Endothelial cell of umbilical vein (primary cell): ENCODE data around the gene KIAA1671. TPM values are rescaled to one million over a fixed set of nuclear protein-coding genes. Genes with fewer than 3 reads are reported as not detected.

Experiments used
- BruUV-seq: library from RNA; stranded (reverse); fragments of 400-500 nt; replicated peaks from 2 replicates; lab custom pipeline; 2021; lab: Mats Ljungman, UMichigan
- CTCF ChIA-PET: fragments of 300-600, 350-600 bp; sonication (Branson Sonifier 250); formaldehyde crosslinking; loops from one replicate; lab custom pipeline; 2021; ENCODE audit warnings: antibody characterized with exemption, inconsistent platforms; lab: Charles Lee
- POLR2A ChIA-PET: fragments of 300-600, 350-600 bp; sonication (Branson Sonifier 250); formaldehyde crosslinking; loops from one replicate; lab custom pipeline; 2021; ENCODE audit warnings: antibody characterized with exemption, inconsistent platforms; lab: Charles Lee
- DNase-seq: peaks from one replicate; pipeline ENCODE4 v3.0.0-alpha.2; 2011; ENCODE audit warnings: low read depth, low spot score
- FAIRE-seq: peaks from 2 replicates; lab custom pipeline; 2011; peaks lifted over from hg19 to GRCh38; lab: Jason Lieb, UNC
- H2AFZ ChIP-seq: 2 replicates; pipeline ENCODE4 v1.6.0; 2012; ENCODE audit warnings: low read depth, low read length, control low read depth, inconsistent platforms
- H3K27ac ChIP-seq: 2 replicates; pipeline ENCODE4 v1.5.1; 2011; ENCODE audit warnings: low read depth, mild to moderate bottlenecking, control low read depth, low read length, moderate library complexity; ENCODE audit not compliant: insufficient read depth
- H3K27me3 ChIP-seq, 2 experiments: 2 replicates each; pipeline versions ENCODE4 v1.6.0 to v1.6.1; 2011; ENCODE audit warnings: low read length in 2 of 2, mixed read lengths in 1 of 2; ENCODE audit not compliant: control insufficient read depth in 2 of 2, insufficient read depth in 2 of 2
- H3K36me3 ChIP-seq, 2 experiments: 2 replicates in 1 of 2; 3 replicates in 1 of 2; pipeline ENCODE4 v1.5.1; 2011; ENCODE audit warnings: low read length in 2 of 2, mild to moderate bottlenecking in 1 of 2, moderate library complexity in 1 of 2; ENCODE audit not compliant: control insufficient read depth in 2 of 2, insufficient read depth in 2 of 2; ENCODE audit errors: extremely low read depth in 1 of 2
- H3K4me1 ChIP-seq: 3 replicates; pipeline ENCODE4 v1.5.1; 2011; ENCODE audit warnings: mild to moderate bottlenecking, low read length; ENCODE audit not compliant: control insufficient read depth, insufficient read depth; ENCODE audit errors: extremely low read depth
- H3K4me2 ChIP-seq: 2 replicates; pipeline ENCODE4 v1.6.1; 2011; ENCODE audit warnings: low read length, control low read depth, mixed read lengths; ENCODE audit not compliant: insufficient read depth
- H3K4me3 ChIP-seq, 3 experiments: fragments of 200-600 bp in 1 of 3; sonication (generic), shearing (Covaris generic) in 1 of 3; replicated peaks in 1 of 3; 2 replicates each; pipeline ENCODE4 v1.5.1; 2011 to 2016; ENCODE audit warnings: control low read depth in 3 of 3, low read length in 3 of 3, mild to moderate bottlenecking in 2 of 3, inconsistent platforms in 1 of 3, low read depth in 1 of 3, moderate library complexity in 1 of 3; ENCODE audit not compliant: insufficient read depth in 1 of 3
- H3K79me2 ChIP-seq: 2 replicates; pipeline ENCODE4 v1.6.0; 2012; ENCODE audit warnings: low read length, inconsistent platforms; ENCODE audit not compliant: control insufficient read depth, insufficient read depth
- H3K9ac ChIP-seq: replicated peaks from 2 replicates; pipeline ENCODE3; 2011; ENCODE audit warnings: low read length, control low read depth; ENCODE audit not compliant: insufficient read depth; ENCODE audit errors: extremely low read depth
- H3K9me1 ChIP-seq: replicated peaks from 3 replicates; pipeline ENCODE4 v1.6.0; 2011; ENCODE audit warnings: mild to moderate bottlenecking, low read length; ENCODE audit not compliant: control insufficient read depth, insufficient read depth; ENCODE audit errors: extremely low read depth
- H3K9me3 ChIP-seq: replicated peaks from 2 replicates; pipeline ENCODE4 v1.5.1; 2012; ENCODE audit warnings: low read length, inconsistent platforms; ENCODE audit not compliant: control insufficient read depth, insufficient read depth
- H4K20me1 ChIP-seq: replicated peaks from 2 replicates; pipeline ENCODE3; 2011; ENCODE audit warnings: mild to moderate bottlenecking, low read length; ENCODE audit not compliant: control insufficient read depth, insufficient read depth; ENCODE audit errors: extremely low read depth
- EZH2 ChIP-seq: IDR thresholded peaks from 2 replicates; pipeline ENCODE4 v1.6.1; 2012; ENCODE audit warnings: borderline replicate concordance, low read depth, mild to moderate bottlenecking, moderate library complexity, low read length, inconsistent platforms; ENCODE audit not compliant: severe bottlenecking
- FOS ChIP-seq: IDR thresholded peaks from 2 replicates; pipeline ENCODE4 v1.6.1; 2011; ENCODE audit warnings: mild to moderate bottlenecking, low read length, moderate library complexity, borderline replicate concordance; ENCODE audit not compliant: insufficient read depth
- GATA2 ChIP-seq: IDR thresholded peaks from 2 replicates; pipeline ENCODE4 v1.7.0; 2011; ENCODE audit warnings: low read depth, mild to moderate bottlenecking, moderate library complexity, mixed read lengths, low read length; ENCODE audit not compliant: insufficient read length, insufficient read depth
- JUN ChIP-seq: IDR thresholded peaks from 2 replicates; pipeline ENCODE4 v1.6.1; 2011; ENCODE audit warnings: borderline replicate concordance, low read depth; ENCODE audit not compliant: insufficient read length, insufficient read depth
- MYC ChIP-seq: IDR thresholded peaks from one replicate; pipeline ENCODE4 v1.6.1; 2011; ENCODE audit warnings: mild to moderate bottlenecking, low read depth, low read length
- POLR2A ChIP-seq: IDR thresholded peaks from 2 replicates; pipeline ENCODE4 v1.6.1; 2012; ENCODE audit warnings: low read depth, mild to moderate bottlenecking, control low read depth, low read length
- POLR2AphosphoS5 ChIP-seq: IDR thresholded peaks from 2 replicates; pipeline ENCODE4 v1.6.1; 2012; ENCODE audit warnings: low read depth, mild to moderate bottlenecking, control low read depth, low read length, moderate library complexity; ENCODE audit not compliant: insufficient read depth
- dilution Hi-C: fragments of 300-500 bp; cut with MboI; formaldehyde crosslinking; loops from one replicate; pipeline ENCODE4 v1.15.0; 2019; ENCODE audit warnings: low sequenced_read_pairs; ENCODE audit not compliant: extremely low pct_ligation_motif_present
- intact Hi-C: fragments of 100-400 bp; cut with micrococcal nuclease; formaldehyde crosslinking; loops from one replicate; pipeline ENCODE4 v1.10.0; 2022
- polyA plus RNA-seq, 4 experiments: library from polyadenylated mRNA; depleted of rRNA in 3 of 4; stranded (reverse) in 3 of 4; unstranded in 1 of 4; fragments of >200 nt; gene quantifications; 2 replicates each; pipeline versions ENCODE4 v1.2.1 to v1.2.3, GENCODE V29; 2011 to 2012; ENCODE audit warnings: missing spikeins in 1 of 4
- total RNA-seq: library from RNA; stranded (reverse); gene quantifications from 2 replicates; pipeline ENCODE4 v1.2.3, GENCODE V29; 2021
- TF ChIP-seq, protein P1 (sequence below): IDR thresholded peaks from 2 replicates; pipeline ENCODE4 v1.6.1; 2011; ENCODE audit not compliant: insufficient read depth, insufficient read length
- TF ChIP-seq, protein P2 (sequence below), 2 donors: IDR thresholded peaks; 1 replicate in 1 of 2; 2 replicates in 1 of 2; pipeline ENCODE4 v1.5.1; 2011; ENCODE audit warnings: low read length in 2 of 2, mild to moderate bottlenecking in 2 of 2, moderate library complexity in 2 of 2, control low read depth in 1 of 2, inconsistent platforms in 1 of 2, low read depth in 1 of 2; ENCODE audit not compliant: insufficient read depth in 1 of 2; ENCODE audit errors: extremely low read depth in 1 of 2

The KIAA1671 gene
- total and polyA plus RNA-seq, 2 donors (not counting 3 experiments of a cell fraction or from before 2014, with no cell fraction given), result 23.1 to 85.1 TPM

DNA sequence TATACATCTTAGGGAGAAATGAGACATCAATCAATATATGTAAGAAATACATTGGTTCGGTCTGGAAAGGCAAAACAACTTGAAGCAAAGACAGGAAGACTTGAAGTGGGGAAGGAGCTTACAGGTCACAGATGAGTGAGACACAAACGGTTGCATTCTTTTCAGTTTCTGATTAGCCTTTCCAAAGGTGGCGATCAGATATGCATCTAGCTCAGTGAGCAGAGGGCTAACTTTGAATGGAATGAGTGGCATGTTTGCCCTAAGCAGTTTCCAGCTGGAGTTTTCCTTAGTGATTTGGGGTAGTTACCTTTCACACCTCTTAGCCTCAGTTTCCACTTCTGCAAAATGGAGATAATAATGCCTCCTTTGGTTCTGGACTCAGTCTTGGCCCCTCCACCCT lies 21.8 kb upstream of the KIAA1671 start:
- ChIA-PET POLR2A (no interaction called here), CTCF (interaction anchor here (1.0 to 2.1 kb wide), 3 partner anchors 8 to 161 kb away, joined by 3 to 5 read pairs (median 3); no protein-coding TSS in a partner anchor)
- no peaks in the 10 kb centered on the region for H3K79me2 ChIP-seq
- intact Hi-C loops (loop anchor here (10.0 kb wide), 1 partner anchor 404 kb away; no protein-coding TSS in a partner anchor), dilution Hi-C loops (no loop called here)
- no peak for DNase-seq
- H3K9ac ChIP-seq, result no peak overlapping the region
- no peaks in the 10 kb centered on the region for H3K36me3 ChIP-seq
- no peak overlapping the region for H3K4me3 ChIP-seq
- H3K27me3 ChIP-seq, result peaks cover 19% of the 10 kb centered on the region in 2 experiments
- no peak overlapping the region for H2AFZ ChIP-seq
- H3K27ac ChIP-seq, result no peak overlapping the region
- no peaks in the 10 kb centered on the region for H4K20me1 ChIP-seq
- no peak overlapping the region for H3K4me2 ChIP-seq
- no TSS peak for BruUV-seq
- TF ChIP-seq, protein P1, sequence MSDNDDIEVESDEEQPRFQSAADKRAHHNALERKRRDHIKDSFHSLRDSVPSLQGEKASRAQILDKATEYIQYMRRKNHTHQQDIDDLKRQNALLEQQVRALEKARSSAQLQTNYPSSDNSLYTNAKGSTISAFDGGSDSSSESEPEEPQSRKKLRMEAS, result no peak
- TF ChIP-seq FOS (no peak), POLR2A (no peak), JUN (no peak), POLR2AphosphoS5 (no peak), MYC (no peak), EZH2 (no peak), GATA2 (no peak)
- TF ChIP-seq, protein P2, sequence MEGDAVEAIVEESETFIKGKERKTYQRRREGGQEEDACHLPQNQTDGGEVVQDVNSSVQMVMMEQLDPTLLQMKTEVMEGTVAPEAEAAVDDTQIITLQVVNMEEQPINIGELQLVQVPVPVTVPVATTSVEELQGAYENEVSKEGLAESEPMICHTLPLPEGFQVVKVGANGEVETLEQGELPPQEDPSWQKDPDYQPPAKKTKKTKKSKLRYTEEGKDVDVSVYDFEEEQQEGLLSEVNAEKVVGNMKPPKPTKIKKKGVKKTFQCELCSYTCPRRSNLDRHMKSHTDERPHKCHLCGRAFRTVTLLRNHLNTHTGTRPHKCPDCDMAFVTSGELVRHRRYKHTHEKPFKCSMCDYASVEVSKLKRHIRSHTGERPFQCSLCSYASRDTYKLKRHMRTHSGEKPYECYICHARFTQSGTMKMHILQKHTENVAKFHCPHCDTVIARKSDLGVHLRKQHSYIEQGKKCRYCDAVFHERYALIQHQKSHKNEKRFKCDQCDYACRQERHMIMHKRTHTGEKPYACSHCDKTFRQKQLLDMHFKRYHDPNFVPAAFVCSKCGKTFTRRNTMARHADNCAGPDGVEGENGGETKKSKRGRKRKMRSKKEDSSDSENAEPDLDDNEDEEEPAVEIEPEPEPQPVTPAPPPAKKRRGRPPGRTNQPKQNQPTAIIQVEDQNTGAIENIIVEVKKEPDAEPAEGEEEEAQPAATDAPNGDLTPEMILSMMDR (IDR thresholded peaks at IDR 0.05; ENCODE audit: extremely low read depth in 1 of 2, insufficient read depth in 1 of 2, low read depth in 1 of 2, low read length in 2 of 2), result no peak
- peaks cover 16% of the 10 kb centered on the region for H3K4me1 ChIP-seq
- no peaks in the 10 kb centered on the region for H3K9me3 ChIP-seq
- no peak for FAIRE-seq
- H3K9me1 ChIP-seq, result no peaks in the 10 kb centered on the region
